HG02973 (cell line): ENCODE measurements around the gene ATPAF2.
"Not testable (repeated sequence)": the region's sequence is repeated elsewhere in the genome, so short reads cannot be mapped to it uniquely, and the experiment has no call there.

Experiments used
- ATAC-seq: cut with Tn5 transposase; IDR thresholded peaks from one replicate; pipeline ENCODE4 v1.9.1; 2021; ENCODE audit warnings: moderate library complexity; ENCODE audit not compliant: unreplicated experiment

ATPAF2 gene

DNA sequence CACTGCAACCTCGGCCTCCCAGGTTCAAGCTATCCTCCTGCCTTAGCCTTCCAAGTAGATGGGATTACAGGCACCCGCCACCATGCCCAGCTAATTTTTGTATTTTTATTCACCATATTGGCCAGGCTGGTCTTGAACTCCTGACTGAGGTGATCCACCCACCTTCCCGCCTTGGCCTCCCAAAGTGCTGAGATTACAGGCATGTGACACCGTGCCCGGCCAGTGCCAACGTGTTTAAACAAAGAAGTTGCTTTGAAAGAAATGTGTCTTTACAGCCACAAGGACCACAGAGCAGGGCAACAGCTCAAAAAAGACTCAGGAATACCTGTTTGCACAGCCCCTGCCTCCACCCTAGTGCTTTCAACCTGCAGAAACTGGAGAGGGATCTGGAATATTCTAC lies 25.0 kb downstream of the ATPAF2 start:
- ATAC-seq, result no peak

DNA sequence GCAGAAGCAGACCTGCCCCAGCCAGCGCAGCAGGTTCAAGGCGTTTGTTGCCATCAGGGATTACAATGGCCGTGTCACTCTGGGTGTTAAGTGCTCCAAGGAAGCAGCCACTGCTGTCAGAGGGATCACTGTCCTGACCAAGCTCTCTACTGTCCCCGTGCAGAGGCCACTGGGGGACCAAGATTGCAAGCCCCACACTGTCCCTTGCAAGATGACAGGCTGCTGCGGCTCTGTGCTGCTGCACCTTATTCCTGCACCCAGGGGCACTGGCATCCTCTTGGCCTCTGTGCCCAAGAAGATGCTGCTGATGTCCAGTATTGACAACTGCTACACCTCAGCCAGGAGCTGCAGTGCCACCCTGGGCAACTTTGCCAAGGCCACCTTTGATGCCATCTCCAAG lies 27.7 kb downstream of the ATPAF2 start:
- ATAC-seq, result no peak

DNA sequence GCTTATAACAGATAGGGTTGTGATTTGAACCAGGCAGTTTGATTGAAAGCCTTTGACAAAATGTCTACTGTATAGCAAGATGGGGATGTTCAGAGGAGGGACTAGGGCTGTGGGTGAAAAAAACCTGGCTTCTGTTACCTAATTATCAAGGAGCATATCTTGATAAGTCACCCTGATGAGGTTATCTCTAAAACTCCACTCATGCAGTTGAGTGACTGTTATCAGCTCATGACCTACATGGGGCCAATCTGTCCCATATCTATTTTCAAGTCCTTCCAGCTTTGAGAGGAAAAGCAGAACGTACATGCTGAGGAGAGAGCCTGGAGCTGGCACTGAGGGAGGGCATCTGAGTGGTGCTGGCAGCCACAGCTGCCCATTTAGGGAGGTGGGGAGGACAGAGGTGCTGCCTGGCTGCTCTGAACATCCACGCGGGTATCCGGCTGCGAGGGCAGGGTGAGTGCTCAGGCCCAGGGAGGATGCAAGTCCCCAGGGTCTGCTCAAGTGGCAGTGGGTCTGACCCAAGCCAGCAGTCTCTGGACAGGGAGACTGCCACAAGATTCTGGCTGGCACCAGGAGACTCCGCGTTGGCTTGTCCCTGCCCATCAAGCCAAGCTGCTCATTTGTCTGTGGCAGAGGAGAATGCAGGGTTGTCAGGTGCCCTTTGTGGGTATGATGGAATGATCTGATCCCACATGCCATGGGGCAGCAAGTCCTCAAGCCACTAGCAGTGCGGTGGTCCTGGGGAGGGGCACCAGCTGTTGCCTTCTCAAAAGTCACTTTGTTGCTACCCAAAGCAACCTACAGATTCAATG lies 29.2 kb downstream of the ATPAF2 start:
- ATAC-seq, result no peak

DNA sequence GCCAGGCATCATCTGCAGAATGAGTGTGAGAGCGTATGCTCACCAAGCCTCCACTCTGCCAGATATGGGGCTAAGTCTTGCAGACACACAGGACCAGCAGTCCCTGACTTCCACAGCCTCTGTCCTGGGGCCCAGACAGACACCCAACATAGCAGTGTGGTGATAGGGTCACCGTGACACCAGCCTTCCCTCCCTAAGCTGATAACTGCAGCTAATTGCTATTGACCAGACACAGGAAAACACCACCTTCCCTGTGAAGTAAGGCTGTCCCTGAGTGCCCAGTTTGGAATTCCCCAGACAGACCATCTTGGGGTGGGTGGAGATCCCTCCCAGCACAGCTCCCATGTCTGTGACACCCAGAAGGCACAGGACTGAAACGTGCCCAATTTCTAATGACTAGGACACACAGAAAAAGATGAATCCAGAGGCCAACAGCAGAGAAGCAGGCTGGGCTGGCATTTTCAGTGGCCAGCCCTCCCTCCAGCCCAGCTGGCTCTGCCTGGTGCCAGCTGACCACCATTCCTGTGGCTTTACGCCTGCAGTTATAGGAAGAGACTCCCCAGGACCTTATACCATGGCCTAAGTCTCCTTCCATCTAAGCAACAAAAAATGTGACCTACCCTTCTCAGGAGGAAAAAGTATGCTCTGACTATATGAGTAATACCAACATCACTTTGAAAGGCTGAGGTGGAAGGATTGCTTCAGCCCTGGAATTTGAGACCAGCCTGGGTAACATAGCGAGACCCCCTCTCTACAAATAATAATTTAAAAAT lies 30.3 kb downstream of the ATPAF2 start:
- no peak for ATAC-seq

DNA sequence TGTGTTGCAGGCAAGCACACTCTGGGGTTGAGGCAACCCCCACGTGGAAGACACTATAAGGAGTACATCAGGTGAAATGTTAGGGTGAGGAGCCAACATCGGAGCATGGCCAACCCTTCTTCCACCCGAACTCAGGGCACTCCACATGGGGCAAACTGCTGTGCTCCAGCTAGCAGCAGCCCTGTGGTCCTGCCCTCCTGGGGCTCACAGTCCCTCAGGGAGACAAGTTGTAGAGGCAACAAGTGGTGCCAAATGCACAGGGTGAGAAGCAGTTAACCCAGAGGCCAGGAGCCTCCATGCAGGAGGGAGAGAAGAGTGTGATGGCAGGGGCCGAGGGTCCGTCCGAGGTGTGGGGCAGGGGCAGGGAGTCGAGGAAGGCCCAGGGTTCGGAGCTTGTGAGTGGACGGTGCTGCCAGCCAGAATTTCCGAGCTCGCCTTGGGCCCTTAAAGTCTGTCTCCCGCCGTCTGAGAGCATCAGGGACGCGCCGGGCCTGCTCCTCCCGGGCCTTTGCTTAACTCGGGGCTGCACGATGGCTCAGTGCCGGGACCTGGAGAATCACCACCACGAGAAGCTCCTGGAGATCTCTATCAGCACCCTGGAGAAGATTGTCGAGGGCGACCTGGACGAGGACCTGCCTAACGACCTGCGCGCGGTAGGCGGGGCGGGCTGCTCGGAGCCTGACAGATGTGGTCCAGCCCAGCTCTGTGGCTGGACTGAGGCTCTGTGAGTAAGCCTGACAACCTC lies 32.3 kb downstream of the ATPAF2 start:
- ATAC-seq, result no peak

DNA sequence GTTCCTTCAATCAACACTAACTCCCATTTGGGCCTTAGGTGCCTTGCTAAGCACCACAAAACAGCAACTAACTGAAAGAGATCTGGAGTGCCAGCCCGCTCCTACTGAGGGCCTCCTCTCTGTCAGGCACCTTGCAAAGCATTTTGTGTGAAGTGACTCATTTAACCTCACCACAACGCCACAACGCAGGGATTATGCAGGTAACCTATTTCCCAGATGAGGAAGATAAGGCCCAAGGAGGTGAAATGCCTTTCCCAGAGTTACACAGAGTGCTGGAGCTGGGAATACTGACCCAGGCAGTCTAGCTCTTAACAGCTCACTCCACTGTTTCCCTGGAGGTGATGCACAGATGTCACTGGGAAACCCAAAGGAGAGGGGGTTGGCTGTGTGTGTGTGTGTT lies 33.5 kb downstream of the ATPAF2 start:
- no peak for ATAC-seq

DNA sequence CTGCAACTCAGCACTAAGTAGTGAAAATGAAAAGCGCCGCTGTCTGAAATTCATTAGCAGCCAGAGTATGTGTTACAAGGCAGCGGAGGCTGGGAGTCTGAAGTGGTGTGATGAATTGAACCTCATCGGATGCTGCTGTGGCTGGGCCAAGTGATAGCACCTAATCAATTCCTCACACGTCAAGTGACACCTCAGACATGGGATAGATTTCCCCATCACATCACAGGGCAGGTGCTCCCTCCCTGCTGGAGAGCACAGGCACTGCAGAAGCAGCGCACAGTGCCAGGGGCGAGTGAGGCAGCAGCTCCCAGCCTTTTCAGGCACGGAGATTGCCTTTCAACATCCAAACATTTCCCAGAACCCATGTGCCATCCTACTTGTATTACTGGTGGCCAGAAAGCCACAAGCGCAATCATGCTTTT lies 34.1 kb downstream of the ATPAF2 start:
- no peak for ATAC-seq

DNA sequence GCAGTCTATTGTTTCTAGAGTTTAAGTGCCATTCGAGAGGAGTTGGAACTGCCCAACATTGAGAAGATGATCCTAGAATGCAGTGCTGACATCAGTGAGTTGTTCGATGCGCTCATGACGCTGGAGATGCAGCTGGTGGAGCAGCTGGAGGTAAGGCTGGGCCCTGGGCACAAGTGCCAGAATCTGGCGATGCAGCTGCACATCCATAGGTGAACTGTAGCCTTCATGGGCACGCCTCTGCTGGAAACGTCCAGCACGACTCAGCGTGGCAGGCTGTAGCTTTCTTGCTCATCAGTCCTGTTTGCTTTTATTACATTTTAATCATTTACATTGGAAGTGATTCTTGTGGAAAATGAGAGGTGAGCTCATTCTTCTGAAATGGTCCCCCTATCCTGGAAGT lies 34.6 kb downstream of the ATPAF2 start:
- ATAC-seq, result no peak

DNA sequence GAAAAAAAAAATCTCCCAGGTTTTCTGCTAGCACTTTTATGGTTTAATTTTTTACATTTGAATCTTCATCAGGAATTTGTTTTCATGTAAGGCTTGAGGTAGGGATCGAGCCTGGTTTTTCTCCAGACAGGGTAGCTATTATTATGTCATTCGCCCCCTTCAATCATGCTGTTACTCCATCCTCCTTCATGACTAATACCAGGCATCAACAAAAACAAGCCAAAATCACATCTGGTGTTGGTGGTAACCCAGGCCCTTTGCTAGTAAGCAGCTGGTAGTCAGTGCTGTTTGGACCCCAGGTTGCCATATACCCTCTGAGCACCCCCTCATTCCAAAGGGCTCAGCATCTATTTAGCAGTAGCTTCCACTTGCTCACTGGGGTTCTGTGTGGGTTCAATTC lies 36.8 kb downstream of the ATPAF2 start:
- no peak for ATAC-seq

DNA sequence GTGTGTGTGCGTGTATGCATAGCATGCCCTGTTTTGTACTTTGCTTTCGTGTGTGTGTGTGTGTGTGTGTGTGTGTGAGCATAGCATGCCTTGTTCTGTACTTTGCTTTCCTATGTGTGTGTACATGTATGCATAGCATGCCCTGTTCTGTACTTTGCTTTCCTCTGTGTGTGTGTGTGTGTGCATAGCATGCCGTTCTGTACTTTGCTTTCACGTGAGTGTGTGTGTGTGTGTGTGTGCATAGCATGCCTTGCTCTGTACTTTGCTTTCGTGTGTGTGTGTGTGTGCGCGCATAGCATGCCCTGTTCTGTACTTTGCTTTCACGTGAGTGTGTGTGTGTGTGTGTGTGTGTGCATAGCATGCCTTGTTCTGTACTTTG lies 38.9 kb downstream of the ATPAF2 start:
- no peak for ATAC-seq

DNA sequence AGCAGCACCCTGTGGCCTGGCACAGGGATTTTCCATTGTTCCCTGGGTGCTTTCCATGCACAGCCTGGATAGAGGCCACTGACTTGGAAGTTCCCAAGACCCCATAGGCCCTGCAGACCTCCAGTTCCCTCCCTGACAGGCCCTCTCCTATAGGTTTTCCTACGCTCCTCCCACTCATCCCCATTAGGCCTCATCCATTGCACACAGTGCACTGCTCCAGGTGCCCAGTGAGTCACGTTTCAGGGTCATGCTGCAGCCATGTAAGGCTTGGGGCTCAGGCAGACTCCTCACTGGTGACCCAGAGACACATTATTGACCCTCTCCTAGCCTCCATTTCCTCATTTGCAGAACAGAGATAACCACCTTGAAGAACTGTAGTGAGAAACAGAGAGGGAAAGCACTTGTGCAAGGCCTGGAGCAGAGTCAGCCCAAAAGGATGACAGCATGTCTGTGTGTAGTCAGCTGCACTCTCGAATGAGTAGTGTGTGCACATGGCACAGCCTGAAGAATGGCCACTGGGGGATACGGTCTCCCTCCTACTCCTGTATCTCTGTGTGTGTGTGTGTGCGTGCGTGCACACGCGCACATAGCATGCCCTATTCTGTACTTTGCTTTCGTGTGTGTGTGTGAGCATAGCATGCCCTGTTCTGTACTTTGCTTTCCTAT lies 39.5 kb downstream of the ATPAF2 start:
- ATAC-seq, result no peak

DNA sequence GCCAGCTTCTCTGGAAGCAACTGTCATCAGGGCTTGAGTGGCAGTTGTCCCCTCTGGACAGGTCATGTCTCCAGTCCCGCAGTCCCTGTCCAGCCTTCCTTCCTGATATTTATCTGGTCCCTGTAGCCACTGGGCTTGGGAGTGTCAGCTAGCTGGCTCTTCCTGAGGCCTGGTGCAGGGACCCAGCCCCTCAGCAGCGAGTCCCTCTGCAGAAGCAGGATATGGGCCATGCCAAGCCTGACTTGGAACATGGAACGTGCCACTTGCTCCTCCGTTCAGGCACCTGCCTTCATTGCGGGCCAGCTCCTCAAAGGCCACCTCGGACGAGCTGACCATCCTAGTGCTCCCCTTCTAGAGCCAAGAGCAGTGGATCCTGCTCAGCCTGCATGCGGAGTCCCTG lies 40.0 kb downstream of the ATPAF2 start:
- ATAC-seq, result no peak

DNA sequence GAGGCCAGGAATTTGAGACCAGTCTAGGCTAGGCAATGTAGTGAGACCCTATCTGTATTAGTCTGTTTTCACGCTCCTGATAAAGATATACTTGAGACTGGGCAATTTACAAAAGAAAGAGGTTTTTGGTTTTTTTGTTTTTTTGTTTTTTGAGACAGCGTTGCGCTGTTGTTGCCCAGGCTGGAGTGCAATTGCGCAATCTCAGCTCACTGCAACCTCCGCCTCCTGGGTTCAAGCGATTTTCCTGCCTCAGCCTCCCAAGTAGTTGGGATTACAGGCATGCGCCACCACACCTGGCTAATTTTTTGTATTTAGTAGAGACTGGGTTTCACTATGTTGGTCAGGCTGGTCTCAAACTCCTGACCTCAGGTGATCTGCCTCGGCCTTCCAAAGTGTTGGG lies 43.1 kb downstream of the ATPAF2 start:
- ATAC-seq, result not testable (repeated sequence)

DNA sequence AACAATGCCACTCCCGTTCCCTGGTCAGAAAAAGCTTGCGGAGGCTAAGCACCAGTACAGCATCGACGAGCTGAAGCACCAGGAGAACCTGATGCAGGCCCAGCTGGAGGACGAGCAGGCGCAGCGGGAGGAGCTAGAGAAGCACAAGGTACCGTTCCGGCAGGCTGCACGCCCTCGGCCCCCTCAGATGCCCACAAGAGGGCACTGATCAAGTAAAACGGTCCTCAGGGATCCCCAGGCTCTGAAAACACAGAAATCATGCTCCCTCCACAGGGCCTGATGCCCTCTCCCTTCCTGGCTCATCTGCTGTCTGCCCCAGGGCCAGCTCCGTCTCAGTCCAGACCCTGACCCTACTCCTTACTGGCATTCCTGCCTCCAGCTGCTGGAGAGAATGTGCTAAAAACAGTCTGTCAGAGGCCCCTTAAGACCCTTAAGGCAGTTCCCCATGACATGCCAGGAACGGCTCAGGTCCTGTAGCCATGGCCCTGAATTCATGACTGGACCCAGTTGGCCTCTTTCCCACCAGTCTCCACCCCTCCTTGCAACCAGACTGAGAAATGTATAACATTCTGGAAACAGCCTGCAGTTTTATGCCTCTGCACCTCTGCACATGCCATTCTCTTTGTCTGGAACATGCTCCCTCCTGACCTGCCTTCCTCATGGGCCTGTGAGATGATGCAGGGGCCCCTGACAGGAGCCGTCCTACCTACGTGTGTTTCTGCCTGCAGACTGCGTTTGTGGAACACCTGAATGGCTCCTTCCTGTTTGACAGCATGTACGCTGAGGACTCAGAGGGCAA lies 44.5 kb downstream of the ATPAF2 start:
- ATAC-seq, result no peak

DNA sequence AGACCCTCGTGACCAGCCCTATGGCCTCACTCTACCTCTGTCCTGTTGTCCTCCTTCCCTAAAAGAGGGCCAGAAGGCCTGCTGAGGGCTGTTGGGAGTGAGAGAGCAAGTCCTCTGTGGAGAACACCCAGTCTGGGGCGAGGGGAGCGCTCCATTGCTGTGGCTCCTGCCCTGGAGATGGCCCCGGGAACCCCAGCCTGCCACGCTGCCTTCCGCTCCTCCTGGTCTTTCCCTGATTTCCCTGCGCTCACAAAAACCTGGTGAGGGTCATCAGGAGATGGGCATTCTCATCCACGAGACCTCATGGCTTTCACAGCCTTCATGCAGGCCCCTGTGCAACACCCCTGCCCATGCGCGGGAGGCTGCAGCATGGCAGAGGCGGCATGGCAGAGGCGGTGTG lies 45.1 kb downstream of the ATPAF2 start:
- ATAC-seq, result no peak

DNA sequence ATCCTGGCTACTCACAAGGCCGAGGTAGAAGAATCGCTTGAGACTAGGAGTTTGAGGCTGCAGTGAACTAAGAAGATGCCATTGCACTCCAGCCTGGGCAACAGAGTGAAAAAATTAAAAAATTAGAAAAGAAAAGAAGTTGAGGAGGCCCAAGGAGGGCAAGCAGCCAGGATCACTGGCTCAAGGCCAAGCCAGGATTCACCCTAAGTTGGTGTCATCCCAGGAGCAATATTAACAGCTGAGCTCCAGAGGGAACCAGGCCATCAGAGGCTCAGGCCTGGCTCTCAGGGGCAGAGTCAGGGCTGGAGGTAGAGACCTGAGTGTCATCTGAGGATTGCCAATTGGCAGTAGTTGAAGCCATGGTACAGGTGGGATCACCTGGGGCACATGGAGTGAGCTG lies 45.6 kb downstream of the ATPAF2 start:
- ATAC-seq, result no peak

DNA sequence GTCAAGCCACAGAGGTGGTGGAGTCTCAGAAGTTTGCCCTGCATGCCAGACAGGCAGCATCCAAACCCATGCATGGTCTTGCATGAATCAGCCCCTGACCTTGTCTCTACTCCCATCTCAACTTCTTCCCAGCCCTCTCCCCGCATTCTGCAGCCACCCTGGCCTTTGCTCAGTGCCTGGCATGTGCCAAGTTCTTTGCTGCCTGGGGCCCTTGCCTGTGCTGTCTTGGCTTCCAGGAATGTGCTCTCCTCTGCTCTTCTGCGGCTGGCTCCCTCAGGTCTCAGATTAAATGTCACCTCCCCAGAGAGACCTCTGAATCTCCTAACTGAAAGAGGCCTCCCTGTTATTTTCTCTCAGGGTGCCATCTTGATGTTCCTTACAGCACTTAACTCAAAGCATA lies 48.7 kb downstream of the ATPAF2 start:
- ATAC-seq, result no peak

DNA sequence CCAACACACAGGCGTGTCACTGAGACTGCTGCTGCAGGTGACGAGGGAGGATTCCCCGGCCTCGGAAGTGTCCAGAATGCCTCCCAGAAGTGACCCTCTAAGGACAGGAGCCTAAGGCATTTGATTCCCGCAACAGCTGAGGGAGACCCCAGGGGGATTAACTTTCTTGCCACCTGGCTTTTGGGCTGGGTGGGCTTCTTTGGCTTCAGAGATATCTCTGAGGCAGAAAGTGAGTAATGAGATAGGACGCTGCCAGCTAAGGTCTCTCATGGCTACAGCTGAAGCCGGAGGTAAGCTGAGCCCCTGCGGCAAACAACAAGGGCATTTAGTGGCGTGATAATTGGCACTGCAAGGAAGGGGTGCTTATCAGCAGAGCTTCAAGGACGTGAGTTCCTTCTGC lies 49.4 kb downstream of the ATPAF2 start:
- no peak for ATAC-seq

DNA sequence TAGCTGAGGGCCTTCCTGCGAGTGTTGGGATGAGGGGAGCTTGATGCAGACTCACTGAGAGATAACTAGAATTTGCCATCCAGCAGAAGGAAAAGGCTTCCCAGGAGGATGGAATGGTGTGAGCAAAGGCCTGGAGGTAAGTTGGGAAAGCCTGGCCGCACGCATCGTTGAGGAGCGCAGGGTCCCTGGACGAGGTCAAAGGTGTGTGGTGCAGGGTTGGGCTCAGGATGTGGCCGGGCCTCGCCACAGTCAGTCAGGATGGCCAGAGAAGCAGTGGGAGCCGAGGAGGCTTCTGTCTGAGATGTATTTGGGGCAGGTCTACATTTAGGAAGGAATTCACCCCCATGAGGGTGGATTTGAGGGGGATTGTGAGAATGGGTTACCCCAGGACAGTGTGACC lies 49.9 kb downstream of the ATPAF2 start:
- ATAC-seq, result no peak

DNA sequence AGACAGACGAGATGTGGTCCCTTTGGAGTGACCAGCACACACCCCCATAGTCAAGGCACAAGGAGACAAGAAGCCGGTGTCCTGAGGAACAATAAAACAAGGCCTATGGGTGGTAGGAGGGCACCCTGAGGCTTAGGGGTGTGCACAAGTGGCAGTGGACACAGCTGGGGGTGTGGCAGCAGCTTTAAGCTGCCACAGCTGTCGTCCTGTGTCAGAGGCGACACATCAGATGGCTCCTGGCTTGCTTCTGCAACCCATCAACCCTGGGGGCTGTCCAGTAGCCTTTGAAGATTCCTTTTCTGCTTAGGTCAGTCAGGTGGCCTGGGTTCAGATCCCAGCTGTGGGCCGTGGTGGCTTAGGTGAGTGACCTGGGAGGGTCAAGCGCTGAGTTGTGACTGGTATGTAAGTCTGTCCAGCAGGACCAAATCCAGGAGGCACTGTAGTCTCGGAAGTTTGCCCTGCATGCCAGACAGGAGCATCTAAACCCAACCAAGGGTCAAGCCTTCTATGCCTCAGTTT lies 50.5 kb downstream of the ATPAF2 start:
- no peak for ATAC-seq
